ENCODE results near the gene RPP25L. TPM values are rescaled to one million over a fixed set of nuclear protein-coding genes. Genes with fewer than 3 reads are reported as not detected.
A peak's percentile ranks its signal among the peaks of the same experiment; 100 is the strongest.

RPP25L gene
- total and polyA plus RNA-seq, 2 of the 4 experiments (the other 2 are of a cell fraction) = 20.4 to 26.3 TPM

- no peak for TF ChIP-seq RCOR1 (IDR thresholded peaks at IDR 0.05; ENCODE audit: insufficient replicate concordance, low read length)
Observed at GRCh38 chr9:34628656-34629490, 17.0 kb upstream of the RPP25L start, which contains the start of gene ARID3C (continued).

- no peak overlapping the region; the same call in 1 of the 2 replicates for H3K23ac ChIP-seq (ENCODE audit: low read depth, low read length)
- H3K9me3 ChIP-seq (ENCODE audit: control insufficient read depth, insufficient read depth, low read length) = no peaks in the 10 kb centered on the region
- H3K27me3 ChIP-seq (ENCODE audit: control insufficient read depth, insufficient read depth, low read length) = peaks cover 79% of the 10 kb centered on the region
- WGBS, 2 experiments (ENCODE audit: extremely low coverage in 2 of 2, insufficient read length in 1 of 2) = 36% methylated on average over 7 of the region's 20 CpGs; no CpG with 5 or more reads in 1 of the 2 experiments
- dilution Hi-C loops (cut with HindIII; ENCODE audit: low sequenced_read_pairs, unreplicated experiment) (no loop called here), in situ Hi-C loops (cut with MboI; ENCODE audit: low sequenced_read_pairs) (no loop called here), intact Hi-C loops (cut with micrococcal nuclease) (no loop called here)
- H3K79me1 ChIP-seq (ENCODE audit: low read depth in 1 of 2, low read length in 2 of 2) = no peaks in the 10 kb centered on the region
- H2AK5ac ChIP-seq (ENCODE audit: low read depth, low read length) = no peak overlapping the region
- no TSS peak for BruUV-seq (replicated peaks)
- no peak overlapping the region for H3K27ac ChIP-seq (ENCODE audit: insufficient read depth, low read length)
- H3K4ac ChIP-seq (ENCODE audit: low read depth, low read length) = no peak overlapping the region
- ChIA-PET POLR2A (ENCODE audit: unreplicated experiment) (interaction anchor here (0.7 kb wide), 1 partner anchor 9 kb away, joined by 3 read pairs; no protein-coding TSS in a partner anchor), CTCF (no interaction called here)
- DNase-seq = no peak
- H3K14ac ChIP-seq (replicated peaks; ENCODE audit: low read depth, low read length) = no peak overlapping the region
- H3K9me1 ChIP-seq (ENCODE audit: insufficient read depth, low read length) = 0 out of 2 replicates have a peak, but pooled peaks cover 4% of the 10 kb centered on the region
- no peak overlapping the region for H2BK5ac ChIP-seq (ENCODE audit: low read depth, low read length, poor library complexity, severe bottlenecking)
- no peak overlapping the region for H2AFZ ChIP-seq (replicated peaks; ENCODE audit: low read length, poor library complexity)
- no peak overlapping the region for H4K91ac ChIP-seq (ENCODE audit: insufficient read depth, low read depth, low read length)
- H2AK9ac ChIP-seq (replicated peaks; ENCODE audit: low read depth, low read length, poor library complexity) = no peak overlapping the region
- no peak for ATAC-seq (ENCODE audit: low read depth)
- H3K4me1 ChIP-seq (ENCODE audit: control insufficient read depth, insufficient read depth, low read length) = 0 out of 2 replicates have a peak, but pooled peaks cover 2% of the 10 kb centered on the region
- no peak overlapping the region for H4K5ac ChIP-seq (ENCODE audit: low read depth, low read length)
- no peak overlapping the region for H3K9ac ChIP-seq (ENCODE audit: low read depth, low read length)
- H4K8ac ChIP-seq (ENCODE audit: low read depth in 2 of 2, low read length in 2 of 2) = no peak overlapping the region
- H3K36me3 ChIP-seq (ENCODE audit: control insufficient read depth, insufficient read depth, low read length) = no peaks in the 10 kb centered on the region
- no peak overlapping the region for H2BK15ac ChIP-seq (ENCODE audit: low read depth, low read length)
- no peak overlapping the region for H2BK20ac ChIP-seq (ENCODE audit: low read depth, low read length)
- peak overlapping the region; percentile 63; the same call in 1 of the 2 replicates for H3K4me2 ChIP-seq (ENCODE audit: low read depth, low read length)
- no peaks in the 10 kb centered on the region; the same call in 1 of the 2 replicates for H4K20me1 ChIP-seq (ENCODE audit: insufficient read depth, low read length)
- H3K18ac ChIP-seq (ENCODE audit: low read depth, low read length) = no peak overlapping the region
- no peak overlapping the region for H2BK120ac ChIP-seq (ENCODE audit: low read depth, low read length)
- H3K56ac ChIP-seq (ENCODE audit: extremely low read depth, insufficient read depth, low read length) = no peak overlapping the region
- H3K4me3 ChIP-seq (ENCODE audit: insufficient read depth, low read depth, low read length) = no peak overlapping the region
- TF ChIP-seq FOS (IDR thresholded peaks at IDR 0.05; ENCODE audit: low read depth, low read length) = no peak
- no peak for TF ChIP-seq CHD1 (IDR thresholded peaks at IDR 0.05; ENCODE audit: low read depth, low read length)
- no peak for TF ChIP-seq POLR2A (IDR thresholded peaks at IDR 0.05; ENCODE audit: low read depth, low read length)
- TF ChIP-seq MAZ (IDR thresholded peaks at IDR 0.05; ENCODE audit: borderline replicate concordance, low read depth, low read length) = no peak
- TF ChIP-seq SMC3 (IDR thresholded peaks at IDR 0.05; ENCODE audit: low read depth, low read length) = no peak
- TF ChIP-seq BHLHE40 (IDR thresholded peaks at IDR 0.05; ENCODE audit: low read depth, low read length) = no peak
- TF ChIP-seq MAFK (IDR thresholded peaks at IDR 0.05; ENCODE audit: low read depth, low read length) = no peak
- TF ChIP-seq USF2 (IDR thresholded peaks at IDR 0.05; ENCODE audit: low read depth, low read length) = no peak
- no peak for TF ChIP-seq MXI1 (IDR thresholded peaks at IDR 0.05; ENCODE audit: borderline replicate concordance, low read depth, low read length)
- TF ChIP-seq, protein P1, sequence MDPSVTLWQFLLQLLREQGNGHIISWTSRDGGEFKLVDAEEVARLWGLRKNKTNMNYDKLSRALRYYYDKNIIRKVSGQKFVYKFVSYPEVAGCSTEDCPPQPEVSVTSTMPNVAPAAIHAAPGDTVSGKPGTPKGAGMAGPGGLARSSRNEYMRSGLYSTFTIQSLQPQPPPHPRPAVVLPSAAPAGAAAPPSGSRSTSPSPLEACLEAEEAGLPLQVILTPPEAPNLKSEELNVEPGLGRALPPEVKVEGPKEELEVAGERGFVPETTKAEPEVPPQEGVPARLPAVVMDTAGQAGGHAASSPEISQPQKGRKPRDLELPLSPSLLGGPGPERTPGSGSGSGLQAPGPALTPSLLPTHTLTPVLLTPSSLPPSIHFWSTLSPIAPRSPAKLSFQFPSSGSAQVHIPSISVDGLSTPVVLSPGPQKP (IDR thresholded peaks at IDR 0.05; ENCODE audit: borderline replicate concordance, low read depth, low read length) = no peak
- TF ChIP-seq RAD21 (IDR thresholded peaks at IDR 0.05; ENCODE audit: low read length) = no peak
Observed at GRCh38 chr9:34627716-34628655, 16.1 kb upstream of the RPP25L start.

Data from IMR-90 (cell line).